Right renal pelvis (tissue), 4 donors: ENCODE data around the gene DIP2A. TPM values are rescaled to one million over a fixed set of nuclear protein-coding genes. Genes with fewer than 3 reads are reported as not detected.

Experiments used
- DNase-seq, 4 donors: peaks; one replicate each; pipeline ENCODE4 v3.0.0-alpha.2; 2013; ENCODE audit warnings: low read depth in 4 of 4, low spot score in 3 of 4, missing footprints in 1 of 4
- polyA plus RNA-seq, 4 donors: library from polyadenylated mRNA; unstranded; fragments of 120-200 nt; gene quantifications; one replicate each; pipeline ENCODE4 v1.2.1, GENCODE V29; 2013; ENCODE audit not compliant: insufficient read length in 4 of 4

Gene DIP2A
- polyA plus RNA-seq, 4 donors, result 27.1 to 37.5 (median 28.8) TPM

GRCh38 chr21:46616050-46616449 is 157.4 kb downstream of the DIP2A start:
- DNase-seq, result no peak

- DNase-seq, result no peak
These were observed 158.0 kb downstream of the DIP2A start for GRCh38 chr21:46616656-46617055.

GRCh38 chr21:46617267-46618051 is 158.8 kb downstream of the DIP2A start:
- DNase-seq, result no peak

DNA sequence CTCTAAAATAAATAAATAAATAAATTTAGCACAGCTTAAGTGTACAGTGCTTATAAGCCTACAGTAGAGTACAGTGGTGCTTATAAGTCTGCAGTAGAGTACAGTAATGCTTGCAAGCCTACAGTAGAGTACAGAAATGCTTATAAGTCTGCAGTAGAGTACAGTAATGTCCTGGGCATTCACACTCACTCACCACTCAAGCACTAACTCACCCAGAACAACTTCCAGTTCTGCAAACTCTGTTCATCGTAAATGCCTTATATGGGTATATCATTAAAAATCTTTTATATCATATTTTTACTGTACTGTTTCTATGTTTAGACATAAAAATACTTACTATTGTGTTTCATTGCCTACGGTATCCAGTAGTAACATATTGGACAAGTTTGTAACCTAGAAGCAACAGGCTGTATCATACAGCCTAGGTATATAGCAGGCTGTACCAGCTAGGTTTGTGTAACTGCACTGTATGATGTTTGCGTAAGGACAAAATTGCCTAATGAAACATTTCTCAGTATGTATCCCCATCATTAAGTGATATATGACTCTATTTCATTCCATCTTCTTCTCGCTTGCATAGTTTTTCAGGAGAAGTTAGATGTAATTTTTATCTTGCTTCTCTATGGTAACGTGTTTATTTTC is 160.2 kb downstream of the DIP2A start:
- DNase-seq, result no peak

Other genes starting within 250 kb of the DIP2A start
- 10 to 100 TPM; 28.1 to 36.3 (median 35.5) TPM for gene LSS, start 230.1 kb upstream of the DIP2A start, polyA plus RNA-seq
- gene MCM3AP, start 173.3 kb upstream of the DIP2A start, polyA plus RNA-seq, result 10 to 100 TPM; 67.1 to 78.4 (median 70.8) TPM
- gene YBEY, start 172.5 kb upstream of the DIP2A start, polyA plus RNA-seq, result 10 to 100 TPM; 19.9 to 24.6 (median 20.7) TPM
- 10 to 100 TPM in 3 of 4 donors, 1 to 10 TPM in 1; 9.6 to 13.3 (median 10.9) TPM for gene C21orf58, start 135.0 kb upstream of the DIP2A start, polyA plus RNA-seq
- gene PCNT, start 134.7 kb upstream of the DIP2A start, polyA plus RNA-seq, result 10 to 100 TPM; 32.0 to 34.6 (median 32.5) TPM
- 10 to 100 TPM in 1 of 4 donors, 1 to 10 TPM in 3; 2.6 to 16.6 (median 4.8) TPM for gene S100B, start 146.2 kb downstream of the DIP2A start, polyA plus RNA-seq
- gene PRMT2, start 176.8 kb downstream of the DIP2A start, polyA plus RNA-seq, result 100 to 1,000 TPM; 121 to 129 (median 125) TPM